Measurements from ENCODE around the gene IL13RA2.

DNA sequence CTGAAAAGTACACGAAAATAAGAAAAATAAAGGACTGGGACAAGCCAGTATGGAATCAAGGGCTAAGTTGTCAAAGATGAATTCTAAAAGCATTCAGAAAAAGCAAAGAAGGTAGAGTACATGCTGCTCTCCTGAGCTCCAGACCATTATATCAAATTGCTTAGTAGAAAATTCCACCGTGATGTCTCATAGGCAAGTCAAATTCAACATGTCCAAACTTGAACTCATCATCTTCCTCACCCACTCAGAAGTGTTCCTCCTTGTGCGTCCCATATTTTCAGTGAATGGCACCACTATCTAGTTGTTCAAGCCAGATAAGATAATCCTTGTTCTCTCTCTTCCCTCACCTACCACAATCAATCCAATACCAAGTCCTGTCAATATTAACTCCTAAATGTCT lies 37.5 kb upstream of the IL13RA2 start:
- no peak for TF ChIP-seq EZH2 (IDR thresholded peaks at IDR 0.05; ENCODE audit: borderline replicate concordance, low read length)
- TF ChIP-seq, protein P1, sequence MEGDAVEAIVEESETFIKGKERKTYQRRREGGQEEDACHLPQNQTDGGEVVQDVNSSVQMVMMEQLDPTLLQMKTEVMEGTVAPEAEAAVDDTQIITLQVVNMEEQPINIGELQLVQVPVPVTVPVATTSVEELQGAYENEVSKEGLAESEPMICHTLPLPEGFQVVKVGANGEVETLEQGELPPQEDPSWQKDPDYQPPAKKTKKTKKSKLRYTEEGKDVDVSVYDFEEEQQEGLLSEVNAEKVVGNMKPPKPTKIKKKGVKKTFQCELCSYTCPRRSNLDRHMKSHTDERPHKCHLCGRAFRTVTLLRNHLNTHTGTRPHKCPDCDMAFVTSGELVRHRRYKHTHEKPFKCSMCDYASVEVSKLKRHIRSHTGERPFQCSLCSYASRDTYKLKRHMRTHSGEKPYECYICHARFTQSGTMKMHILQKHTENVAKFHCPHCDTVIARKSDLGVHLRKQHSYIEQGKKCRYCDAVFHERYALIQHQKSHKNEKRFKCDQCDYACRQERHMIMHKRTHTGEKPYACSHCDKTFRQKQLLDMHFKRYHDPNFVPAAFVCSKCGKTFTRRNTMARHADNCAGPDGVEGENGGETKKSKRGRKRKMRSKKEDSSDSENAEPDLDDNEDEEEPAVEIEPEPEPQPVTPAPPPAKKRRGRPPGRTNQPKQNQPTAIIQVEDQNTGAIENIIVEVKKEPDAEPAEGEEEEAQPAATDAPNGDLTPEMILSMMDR (conservative IDR thresholded peaks at IDR 0.05 in 1 of 2, IDR thresholded peaks at IDR 0.05 in 1 of 2; ENCODE audit: extremely low read depth in 1 of 2, insufficient read depth in 1 of 2, low read depth in 1 of 2, low read length in 2 of 2): no peak
